Measurements from ENCODE around the gene TRIM26. TPM values are rescaled to one million over a fixed set of nuclear protein-coding genes. Genes with fewer than 3 reads are reported as not detected.

Gene TRIM26
- total and polyA plus RNA-seq, 2 experiments from 2014 or later = 27.2 to 37.2 TPM

GRCh38 chr6:30178837-30179236 lies 34.4 kb downstream of the TRIM26 start:
- DNase-seq (ENCODE audit: low spot score) = no peak
- no peak overlapping the region for H3K27ac ChIP-seq
- H4K20me1 ChIP-seq (ENCODE audit: insufficient read depth, poor library complexity, severe bottlenecking) = no peaks in the 10 kb centered on the region
- peaks cover 37% of the 10 kb centered on the region for H3K27me3 ChIP-seq
- WGBS (ENCODE audit: low lambda C conversion rate, missing lambda C conversion rate) = 86% methylated on average over 1 of the region's 1 CpG
- H3K4me1 ChIP-seq (ENCODE audit: insufficient read depth) = no peaks in the 10 kb centered on the region
- no peaks in the 10 kb centered on the region for H3K9me2 ChIP-seq (replicated peaks; ENCODE audit: insufficient read depth)
- no peaks in the 10 kb centered on the region for H3K79me2 ChIP-seq
- H3K9me3 ChIP-seq (ENCODE audit: low read depth) = peaks cover 5% of the 10 kb centered on the region
- TF ChIP-seq EZH2phosphoT487 (IDR thresholded peaks at IDR 0.05; ENCODE audit: low read depth, severe bottlenecking, unreplicated experiment) (no peak), EZH2 (IDR thresholded peaks at IDR 0.05; ENCODE audit: borderline replicate concordance) (no peak), CTCF (IDR thresholded peaks at IDR 0.05; ENCODE audit: poor library complexity) (no peak)
- no peaks in the 10 kb centered on the region for H3K36me3 ChIP-seq (replicated peaks; ENCODE audit: insufficient read depth, low read depth)
- no peak overlapping the region for H3K4me2 ChIP-seq
- H3K4me3 ChIP-seq = no peak overlapping the region
- H2AFZ ChIP-seq = no peak overlapping the region

- H3K79me2 ChIP-seq = no peaks in the 10 kb centered on the region
Observed at GRCh38 chr6:30175765-30176164, 37.4 kb downstream of the TRIM26 start.

GRCh38 chr6:30172681-30173080 lies 40.5 kb downstream of the TRIM26 start:
- no peaks in the 10 kb centered on the region for H4K20me1 ChIP-seq (ENCODE audit: insufficient read depth, poor library complexity, severe bottlenecking)
- H3K36me3 ChIP-seq (replicated peaks; ENCODE audit: insufficient read depth, low read depth) = no peaks in the 10 kb centered on the region
- H2AFZ ChIP-seq = peak overlapping the region; percentile 73
- no peaks in the 10 kb centered on the region for H3K79me2 ChIP-seq
- H3K27ac ChIP-seq = no peak overlapping the region
- H3K4me1 ChIP-seq (ENCODE audit: insufficient read depth) = no peaks in the 10 kb centered on the region
- no peaks in the 10 kb centered on the region for H3K9me3 ChIP-seq (ENCODE audit: low read depth)
- 83% methylated on average over 4 of the region's 4 CpGs for WGBS (ENCODE audit: low lambda C conversion rate, missing lambda C conversion rate)
- H3K9me2 ChIP-seq (replicated peaks; ENCODE audit: insufficient read depth) = no peaks in the 10 kb centered on the region
- peak overlapping the region; percentile 73 for H3K4me2 ChIP-seq
- TF ChIP-seq CTCF (IDR thresholded peaks at IDR 0.05; ENCODE audit: poor library complexity) (no peak), EZH2phosphoT487 (IDR thresholded peaks at IDR 0.05; ENCODE audit: low read depth, severe bottlenecking, unreplicated experiment) (no peak), EZH2 (IDR thresholded peaks at IDR 0.05; ENCODE audit: borderline replicate concordance) (no peak)
- no peak overlapping the region for H3K4me3 ChIP-seq
- H3K27me3 ChIP-seq = peaks cover 81% of the 10 kb centered on the region
- DNase-seq (ENCODE audit: low spot score) = no peak

More at GRCh38 chr6:30175765-30176164, 37.4 kb downstream of the TRIM26 start:
- 58% methylated on average over 2 of the region's 2 CpGs for WGBS (ENCODE audit: low lambda C conversion rate, missing lambda C conversion rate)
- TF ChIP-seq EZH2 (IDR thresholded peaks at IDR 0.05; ENCODE audit: borderline replicate concordance) (no peak), EZH2phosphoT487 (IDR thresholded peaks at IDR 0.05; ENCODE audit: low read depth, severe bottlenecking, unreplicated experiment) (no peak), CTCF (IDR thresholded peaks at IDR 0.05; ENCODE audit: poor library complexity) (no peak)
- Histone ChIP-seq H3K27ac (no peak overlapping the region), H3K9me3 (ENCODE audit: low read depth) (peaks cover 5% of the 10 kb centered on the region), H3K9me2 (replicated peaks; ENCODE audit: insufficient read depth) (no peaks in the 10 kb centered on the region), H3K4me3 (no peak overlapping the region), H2AFZ (no peak overlapping the region), H3K4me2 (no peak overlapping the region), H4K20me1 (ENCODE audit: insufficient read depth, poor library complexity, severe bottlenecking) (no peaks in the 10 kb centered on the region), H3K4me1 (ENCODE audit: insufficient read depth) (no peaks in the 10 kb centered on the region), H3K27me3 (peaks cover 66% of the 10 kb centered on the region), H3K36me3 (replicated peaks; ENCODE audit: insufficient read depth, low read depth) (no peaks in the 10 kb centered on the region)
- no peak for DNase-seq (ENCODE audit: low spot score)
